Measurements from ENCODE around the gene CFTR. TPM values are rescaled to one million over a fixed set of nuclear protein-coding genes. Genes with fewer than 3 reads are reported as not detected.

Gene CFTR
- total RNA-seq, 4 donors from 2014 or later = 36.4 to 72.7 (median 49.7) TPM

- H3K27ac ChIP-seq = no peak overlapping the region
- peaks cover 0 to 9% (median 2%) of the 10 kb centered on the region in 4 donors for H3K4me1 ChIP-seq
- no peaks in the 10 kb centered on the region for H3K27me3 ChIP-seq
- H3K4me3 ChIP-seq = no peak overlapping the region
- DNase-seq = no peak
- no peaks in the 10 kb centered on the region for H3K36me3 ChIP-seq
- H3K9me3 ChIP-seq = no peaks in the 10 kb centered on the region
- TF ChIP-seq POLR2A (IDR thresholded peaks at IDR 0.05) (no peak), CTCF (IDR thresholded peaks at IDR 0.05) (no peak)
These were observed 58.2 kb downstream of the CFTR start for GRCh38 chr7:117538053-117538452.

- Histone ChIP-seq H3K4me3 (no peak overlapping the region), H3K27me3 (no peaks in the 10 kb centered on the region), H3K27ac (no peak overlapping the region), H3K9me3 (no peaks in the 10 kb centered on the region), H3K36me3 (peaks cover 0 to 6% (median 0%) of the 10 kb centered on the region in 3 donors), H3K4me1 (no peaks in the 10 kb centered on the region)
- no peak for DNase-seq
- TF ChIP-seq CTCF (IDR thresholded peaks at IDR 0.05) (no peak), POLR2A (IDR thresholded peaks at IDR 0.05) (no peak)
These were observed 64.2 kb downstream of the CFTR start for GRCh38 chr7:117544061-117544460.

GRCh38 chr7:117548035-117548434 is 68.2 kb downstream of the CFTR start:
- no peak overlapping the region for H3K4me3 ChIP-seq
- TF ChIP-seq POLR2A (IDR thresholded peaks at IDR 0.05) (no peak), CTCF (IDR thresholded peaks at IDR 0.05) (no peak)
- H3K27ac ChIP-seq = no peak overlapping the region
- peaks cover 0 to 6% (median 0%) of the 10 kb centered on the region in 3 donors for H3K36me3 ChIP-seq
- H3K27me3 ChIP-seq = no peaks in the 10 kb centered on the region
- H3K9me3 ChIP-seq = no peaks in the 10 kb centered on the region
- H3K4me1 ChIP-seq = no peaks in the 10 kb centered on the region
- DNase-seq = no peak

GRCh38 chr7:117550625-117551024 is 70.8 kb downstream of the CFTR start:
- peaks cover 0 to 3% (median 0%) of the 10 kb centered on the region in 3 donors for H3K36me3 ChIP-seq

GRCh38 chr7:117552660-117553059 is 72.8 kb downstream of the CFTR start:
- TF ChIP-seq POLR2A (IDR thresholded peaks at IDR 0.05) (no peak), CTCF (IDR thresholded peaks at IDR 0.05) (no peak)
- no peak for DNase-seq
- H3K4me3 ChIP-seq = no peak overlapping the region

More at GRCh38 chr7:117550625-117551024, 70.8 kb downstream of the CFTR start:
- no peak overlapping the region for H3K27ac ChIP-seq
- TF ChIP-seq CTCF (IDR thresholded peaks at IDR 0.05) (no peak), POLR2A (IDR thresholded peaks at IDR 0.05) (no peak)
- no peaks in the 10 kb centered on the region for H3K4me1 ChIP-seq
- no peak overlapping the region for H3K4me3 ChIP-seq
- H3K9me3 ChIP-seq = no peaks in the 10 kb centered on the region
- no peak for DNase-seq
- H3K27me3 ChIP-seq = no peaks in the 10 kb centered on the region

GRCh38 chr7:117555260-117555659 is 75.4 kb downstream of the CFTR start:
- H3K9me3 ChIP-seq = no peaks in the 10 kb centered on the region
- no peaks in the 10 kb centered on the region for H3K36me3 ChIP-seq
- H3K4me3 ChIP-seq = no peak overlapping the region
- H3K27ac ChIP-seq = no peak overlapping the region
- H3K27me3 ChIP-seq = no peaks in the 10 kb centered on the region
- DNase-seq = no peak
- H3K4me1 ChIP-seq = no peaks in the 10 kb centered on the region
- TF ChIP-seq POLR2A (IDR thresholded peaks at IDR 0.05) = no peak
- no peak for TF ChIP-seq CTCF (IDR thresholded peaks at IDR 0.05)

More at GRCh38 chr7:117552660-117553059, 72.8 kb downstream of the CFTR start:
- Histone ChIP-seq H3K9me3 (no peaks in the 10 kb centered on the region), H3K36me3 (no peaks in the 10 kb centered on the region), H3K4me1 (no peaks in the 10 kb centered on the region), H3K27me3 (no peaks in the 10 kb centered on the region), H3K27ac (no peak overlapping the region)

Data from Peyer's patch (tissue), 4 donors.